GM21529 (cell line): ENCODE measurements around the gene MYMK.
"Not testable (repeated sequence)": the region's sequence is repeated elsewhere in the genome, so short reads cannot be mapped to it uniquely, and the experiment has no call there.

Experiments
- ATAC-seq: cut with Tn5 transposase; IDR thresholded peaks from one replicate; pipeline ENCODE4 v1.9.1; 2021; ENCODE audit not compliant: unreplicated experiment

The MYMK gene

GRCh38 chr9:133524679-133525228 is at the start of gene MYMK:
Gene MYMK (minus strand): TSS chr9:133524959. CDS start chr9:133524844, 115 bp downstream.
- no peak for ATAC-seq

GRCh38 chr9:133573791-133574515 is 49.2 kb upstream of the MYMK start:
- ATAC-seq, result no peak

DNA sequence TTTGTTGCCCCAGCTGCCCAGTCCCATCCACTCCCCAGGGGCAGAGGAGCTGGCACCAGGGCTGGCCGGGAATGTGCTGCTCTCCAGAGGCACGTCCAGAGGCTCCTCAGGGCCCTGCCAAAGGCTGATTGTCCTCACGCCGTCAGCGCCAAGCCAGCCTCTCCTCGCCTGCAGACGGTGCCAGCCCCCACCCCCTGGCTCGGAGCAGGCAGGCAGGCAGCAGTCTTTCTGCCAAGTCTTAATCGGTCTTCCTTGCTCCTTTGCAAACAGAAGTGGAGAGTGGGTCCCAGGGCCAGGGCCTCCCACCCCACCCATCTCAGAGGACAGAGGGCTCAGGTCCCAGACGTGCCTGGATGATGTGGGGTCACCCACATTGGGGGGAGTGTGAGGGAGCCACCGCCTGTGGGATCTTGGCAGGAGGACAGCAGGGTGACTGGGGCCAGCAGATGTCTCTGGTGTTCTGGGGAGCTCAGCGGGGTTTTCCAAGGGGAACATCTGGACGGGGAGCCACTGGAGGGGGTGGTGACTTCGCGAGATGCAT is 48.1 kb upstream of the MYMK start:
- ATAC-seq, result no peak

DNA sequence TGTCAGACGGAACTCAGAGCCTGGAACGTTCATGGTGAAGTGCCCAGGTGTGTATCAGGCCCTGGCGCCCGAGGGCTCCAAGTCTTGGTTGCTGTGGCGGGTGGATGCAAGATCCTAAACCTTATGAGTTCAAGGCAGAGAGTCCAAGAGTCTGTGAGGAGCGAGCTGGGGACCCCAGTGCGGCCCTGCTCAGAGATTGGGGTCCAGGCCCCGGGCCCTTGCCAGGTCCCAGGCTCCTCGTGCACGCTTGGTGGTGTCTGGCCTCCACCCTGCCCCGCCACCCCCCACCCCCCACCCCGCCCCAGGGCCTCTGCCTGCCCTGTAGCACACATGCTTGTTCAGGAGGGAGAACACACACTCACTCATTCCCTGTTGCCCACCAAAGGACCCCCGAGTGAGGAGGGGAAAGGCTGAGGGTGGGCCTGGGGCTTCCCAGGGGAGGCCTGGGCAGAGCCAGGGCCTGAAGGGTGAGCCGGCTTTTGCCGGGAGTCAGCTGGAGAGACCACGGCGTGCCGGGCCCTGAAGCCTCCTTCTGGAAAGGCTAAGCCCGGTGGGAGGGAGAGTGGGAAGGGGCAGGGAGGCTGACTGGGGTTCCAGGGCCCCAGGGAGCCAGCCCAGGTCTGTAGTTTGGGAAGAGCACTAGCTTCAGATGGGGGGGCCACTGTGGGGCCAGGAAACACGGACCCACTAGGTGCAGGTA is 47.3 kb upstream of the MYMK start:
- no peak for ATAC-seq

DNA sequence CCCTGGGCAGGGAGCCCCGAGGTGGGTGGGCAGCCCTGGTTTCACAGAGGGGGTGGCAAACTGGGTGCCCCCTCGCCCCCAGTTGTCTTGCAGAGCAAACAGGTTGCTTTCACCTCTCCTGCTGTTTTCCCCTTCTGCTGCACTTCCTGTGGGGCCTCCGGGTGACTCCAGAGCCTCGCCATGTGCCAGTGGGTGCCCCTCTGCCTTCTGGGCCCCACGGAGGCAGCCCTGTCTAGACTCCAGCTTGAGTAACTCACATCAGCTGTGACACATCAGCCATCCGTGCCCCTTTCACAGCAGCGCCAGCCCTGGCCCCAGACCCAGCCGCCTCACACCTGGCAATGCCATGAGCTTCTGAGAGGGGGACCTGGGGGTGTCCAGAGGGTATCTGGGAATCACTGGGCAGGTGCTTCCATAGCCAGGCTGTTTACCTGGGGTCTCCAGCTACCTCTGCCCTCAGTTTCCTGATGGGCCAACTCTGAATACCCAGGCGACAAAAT is 46.7 kb upstream of the MYMK start:
- ATAC-seq, result no peak

DNA sequence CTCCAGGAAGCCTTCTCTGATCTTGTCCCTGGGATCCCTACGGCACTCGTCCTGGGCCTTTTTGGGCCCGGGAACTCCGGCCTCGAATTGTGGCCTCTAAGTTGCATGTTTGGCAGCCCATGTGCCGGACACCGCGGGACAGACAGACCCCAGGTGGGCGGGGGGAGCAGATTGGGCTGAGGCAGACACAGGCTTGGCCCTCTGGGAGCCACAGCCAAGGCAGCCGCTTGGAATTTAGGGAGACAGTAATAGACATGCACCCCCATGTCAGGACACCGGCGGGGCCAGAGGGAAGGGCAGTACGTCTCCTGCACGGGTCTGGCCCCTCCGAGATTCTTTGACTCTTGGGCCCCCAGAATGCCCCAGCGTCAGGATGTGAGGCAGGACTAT is 45.9 kb upstream of the MYMK start:
- no peak for ATAC-seq

DNA sequence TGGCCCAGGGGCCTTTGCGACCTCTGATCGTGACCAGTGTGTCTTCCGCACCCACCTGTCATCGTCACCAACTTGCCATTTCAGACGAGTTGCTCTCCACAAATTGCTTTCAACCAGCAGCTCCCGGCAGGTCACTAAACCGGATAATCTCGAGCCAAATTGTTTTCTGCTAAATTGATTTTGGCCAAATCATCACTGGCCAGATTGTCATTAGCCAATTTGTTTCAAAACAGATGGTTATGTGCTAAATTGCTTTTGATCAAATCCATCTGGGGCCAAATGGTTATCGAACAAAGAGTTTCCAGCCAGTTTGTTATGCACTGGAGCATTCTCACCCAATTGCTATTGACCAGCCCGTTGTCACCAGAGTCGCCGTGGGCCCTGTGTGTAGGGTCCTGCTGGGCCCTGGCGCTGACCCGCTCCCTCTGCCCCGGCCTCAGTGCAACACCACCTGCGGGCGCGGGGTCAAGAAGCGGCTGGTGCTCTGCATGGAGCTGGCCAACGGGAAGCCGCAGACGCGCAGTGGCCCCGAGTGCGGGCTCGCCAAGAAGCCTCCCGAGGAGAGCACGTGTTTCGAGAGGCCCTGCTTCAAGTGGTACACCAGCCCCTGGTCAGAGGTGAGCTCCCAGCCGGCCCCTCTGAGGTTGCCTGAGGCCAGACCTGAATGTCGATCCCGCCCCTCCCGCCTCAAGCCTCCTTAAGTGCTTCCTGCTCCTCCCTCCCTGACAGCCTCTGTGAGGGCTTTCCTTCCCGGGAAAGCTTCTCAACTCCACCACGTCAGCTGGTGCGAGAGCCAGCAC is 45.3 kb upstream of the MYMK start:
- no peak for ATAC-seq

GRCh38 chr9:133569121-133569785 is 44.5 kb upstream of the MYMK start:
- ATAC-seq, result no peak

- no peak for ATAC-seq
Observed at GRCh38 chr9:133568186-133568585, 43.4 kb upstream of the MYMK start.

- ATAC-seq, result no peak
Observed at GRCh38 chr9:133566817-133567216, 42.1 kb upstream of the MYMK start.

GRCh38 chr9:133566382-133566781 is 41.6 kb upstream of the MYMK start:
- ATAC-seq, result no peak

DNA sequence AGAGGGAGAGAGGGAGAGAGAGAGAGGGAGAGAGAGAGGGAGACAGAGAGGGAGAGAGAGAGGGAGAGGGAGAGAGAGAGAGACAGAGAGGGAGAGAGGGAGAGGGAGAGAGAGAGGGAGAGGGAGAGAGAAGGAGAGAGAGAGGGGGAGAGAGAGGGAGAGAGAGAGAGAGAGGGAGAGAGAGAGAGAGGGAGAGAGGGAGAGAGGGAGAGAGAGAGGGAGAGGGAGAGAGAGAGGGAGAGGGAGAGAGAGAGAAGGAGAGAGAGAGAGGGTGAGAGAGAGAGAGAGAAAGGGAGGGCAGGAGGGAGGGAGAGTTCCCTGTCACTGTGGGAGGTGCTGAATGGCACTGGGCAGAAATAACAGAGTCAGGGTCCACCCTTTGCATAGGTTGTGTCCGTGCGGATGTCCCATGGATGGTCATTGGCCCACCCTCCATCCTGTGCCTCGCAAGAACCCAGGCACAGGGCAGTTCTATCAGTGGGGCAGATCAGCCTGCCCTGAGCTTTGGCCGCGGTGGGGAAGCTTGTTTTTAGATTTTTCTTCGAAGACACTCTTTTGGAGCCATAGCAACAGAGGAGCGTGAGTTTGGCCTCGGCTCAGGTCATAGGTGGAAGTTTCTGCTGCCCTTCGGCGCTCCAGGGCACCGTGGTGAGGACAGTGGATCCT is 39.8 kb upstream of the MYMK start:
- ATAC-seq, result no peak

- not testable (repeated sequence) for ATAC-seq
Observed at GRCh38 chr9:133563814-133564213, 39.1 kb upstream of the MYMK start.

DNA sequence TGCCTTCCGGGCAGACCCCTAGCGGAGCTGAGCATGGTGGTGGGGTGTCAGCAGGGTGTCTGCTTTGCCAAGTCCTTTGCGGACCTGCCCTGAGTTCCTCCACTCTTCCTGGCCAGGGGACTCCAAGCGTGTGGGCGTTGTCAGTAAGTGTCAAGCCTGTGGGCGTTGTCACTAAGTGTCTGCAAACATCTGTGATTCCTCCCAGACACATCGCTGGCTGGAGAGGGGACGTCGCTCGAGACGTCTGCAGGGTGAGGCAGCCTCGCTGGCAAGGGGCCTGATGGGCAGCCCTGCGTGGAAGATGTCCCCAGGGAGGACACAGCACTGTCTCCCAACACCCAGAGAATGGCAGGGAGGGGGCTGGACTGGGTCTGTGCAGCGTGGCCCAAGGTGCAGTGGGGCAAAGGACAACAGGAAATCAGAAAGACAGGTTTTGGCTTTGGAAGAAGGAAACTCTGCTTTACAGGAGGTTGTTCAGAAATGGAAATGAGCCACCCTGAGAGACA is 38.6 kb upstream of the MYMK start:
- no peak for ATAC-seq

DNA sequence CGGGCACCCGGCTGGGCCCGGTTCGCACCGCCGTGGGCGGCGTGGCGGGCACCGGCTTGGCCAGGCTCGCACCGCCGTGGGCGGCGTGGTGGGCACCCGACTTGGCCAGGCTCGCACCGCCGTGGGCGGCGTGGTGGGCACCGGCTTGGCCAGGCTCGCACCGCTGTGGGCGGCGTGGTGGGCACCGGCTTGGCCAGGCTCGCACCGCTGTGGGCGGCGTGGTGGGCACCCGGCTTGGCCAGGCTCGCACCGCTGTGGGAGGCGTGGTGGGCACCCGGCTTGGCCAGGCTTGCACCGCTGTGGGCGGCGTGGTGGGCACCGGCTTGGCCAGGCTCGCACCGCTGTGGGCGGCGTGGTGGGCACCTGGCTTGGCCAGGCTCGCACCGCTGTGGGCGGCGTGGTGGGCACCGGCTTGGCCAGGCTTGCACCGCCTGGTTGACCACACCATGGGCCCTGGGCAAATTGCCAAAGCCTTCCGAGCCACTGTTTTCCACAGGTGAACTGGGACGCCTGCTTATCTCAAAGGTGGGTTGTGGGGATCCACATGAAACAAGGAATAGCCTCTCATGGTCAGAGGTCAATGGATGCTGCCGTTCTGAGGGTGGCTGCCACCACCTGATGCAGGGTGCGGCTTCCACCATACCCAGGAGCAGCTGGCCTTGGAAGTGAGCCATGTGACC is 38.0 kb upstream of the MYMK start:
- ATAC-seq, result no peak

GRCh38 chr9:133561976-133562554 is 37.3 kb upstream of the MYMK start:
- ATAC-seq, result no peak

- ATAC-seq, result no peak
Observed at GRCh38 chr9:133560944-133561343, 36.2 kb upstream of the MYMK start.

DNA sequence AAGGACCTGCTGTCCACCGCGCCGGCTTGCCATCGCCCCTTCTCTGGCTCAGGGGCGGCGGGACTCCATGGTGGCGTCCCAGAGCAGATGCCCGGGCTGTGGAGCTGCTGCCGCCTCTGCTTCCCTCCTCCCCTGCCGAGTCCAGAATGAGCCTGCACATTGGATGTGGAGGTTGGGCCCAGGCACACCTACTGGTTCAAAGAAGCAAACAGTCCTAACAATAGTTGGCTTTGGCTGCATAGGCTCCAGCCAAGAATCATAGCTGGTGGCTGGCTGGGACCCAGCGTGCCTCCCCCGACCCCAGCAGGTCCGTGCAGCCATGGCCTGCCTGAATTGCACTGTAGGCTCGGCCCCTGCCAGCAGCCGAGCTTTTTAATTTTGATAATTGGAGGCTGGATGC is 35.6 kb upstream of the MYMK start:
- no peak for ATAC-seq
